ENCODE data around the gene C9orf153. TPM values are rescaled to one million over a fixed set of nuclear protein-coding genes. Genes with fewer than 3 reads are reported as not detected.

C9orf153 gene
- total and polyA plus RNA-seq, 2 of the 8 experiments (the other 6 are each of a cell fraction or from before 2014, with no cell fraction given), result not detected

GRCh38 chr9:86238861-86239770 is 20.3 kb downstream of the C9orf153 start:
- Histone ChIP-seq H4K8ac (ENCODE audit: extremely low read depth, insufficient read depth, low read length) (no peak overlapping the region), H3K56ac (replicated peaks; ENCODE audit: insufficient read length, low read depth, low read length) (no peak overlapping the region), H4K91ac (replicated peaks; ENCODE audit: insufficient read length, low read length) (no peak overlapping the region), H3K4me2 (ENCODE audit: insufficient read depth in 1 of 2, low read depth in 2 of 2, low read length in 2 of 2) (no peak overlapping the region), H3K79me2 (ENCODE audit: control insufficient read depth in 1 of 2, insufficient read depth in 2 of 2, low read length in 2 of 2) (no peaks in the 10 kb centered on the region), H3K79me1 (ENCODE audit: low read depth, low read length) (no peaks in the 10 kb centered on the region), H3K18ac (ENCODE audit: extremely low read depth, low read length) (no peak overlapping the region), H3K27me3 (replicated peaks in 1 of 4; ENCODE audit: control insufficient read depth in 3 of 4, extremely low read depth in 1 of 4, insufficient read depth in 3 of 4, low read length in 3 of 4) (no peaks in the 10 kb centered on the region), H2BK120ac (replicated peaks; ENCODE audit: low read depth, low read length) (no peak overlapping the region), H3K14ac (ENCODE audit: insufficient read length) (no peak overlapping the region), H2BK12ac (ENCODE audit: low read depth, low read length) (no peak overlapping the region), H3K36me3 (ENCODE audit: control insufficient read depth in 2 of 4, insufficient read depth in 4 of 4, low read length in 3 of 4) (no peaks in the 10 kb centered on the region), H3K9me3 (ENCODE audit: insufficient read depth in 2 of 2, low read depth in 1 of 2, low read length in 1 of 2) (no peaks in the 10 kb centered on the region), H3K27ac (ENCODE audit: low read depth, low read length) (no peak overlapping the region), H4K5ac (ENCODE audit: insufficient read length, low read depth, low read length) (no peak overlapping the region), H3K9ac (replicated peaks in 1 of 4; ENCODE audit: extremely low read depth in 1 of 4, low read depth in 3 of 4, low read length in 3 of 4) (no peak overlapping the region), H2AK5ac (ENCODE audit: low read depth, low read length) (no peak overlapping the region), H4K20me1 (replicated peaks in 1 of 2; ENCODE audit: control insufficient read depth in 1 of 2, insufficient read depth in 2 of 2, low read length in 2 of 2) (no peaks in the 10 kb centered on the region), H2BK20ac (ENCODE audit: low read length) (no peak overlapping the region), H3K4ac (replicated peaks; ENCODE audit: insufficient read length, low read depth, low read length) (no peak overlapping the region), H2BK5ac (ENCODE audit: low read depth, low read length) (no peak overlapping the region), H3K4me3 (ENCODE audit: extremely low read depth in 1 of 4, insufficient read depth in 2 of 4, low read depth in 3 of 4, low read length in 4 of 4) (no peak overlapping the region), H3K23ac (ENCODE audit: insufficient read length) (no peak overlapping the region), H3K23me2 (ENCODE audit: low read depth, low read length) (no peaks in the 10 kb centered on the region; the same call in 1 of the 2 replicates), H2BK15ac (ENCODE audit: low read length) (no peak overlapping the region), H2AFZ (ENCODE audit: low read length) (no peak overlapping the region), H3K4me1 (replicated peaks in 1 of 4; ENCODE audit: control insufficient read depth in 3 of 4, insufficient read depth in 4 of 4, low read length in 3 of 4) (no peaks in the 10 kb centered on the region)
- FAIRE-seq (no peak), DNase-seq (ENCODE audit: low read depth in 1 of 2, low spot score in 2 of 2) (no peak)
- 94% methylated on average over 10 of the region's 10 CpGs; no CpG with 5 or more reads in 1 of the 2 experiments for whole genome bisulfite sequencing, 2 experiments (ENCODE audit: extremely low coverage in 1 of 2, insufficient coverage in 1 of 2, insufficient read length in 1 of 2, insufficient replicate concordance in 2 of 2, low coverage in 1 of 2, low lambda C conversion rate in 2 of 2, missing lambda C conversion rate in 1 of 2)
- ChIA-PET POLR2A (ENCODE audit: partially characterized antibody) (interaction anchor here (0.6 kb wide), 1 partner anchor 37 kb away, joined by 3 read pairs; no protein-coding TSS in a partner anchor), CTCF (ENCODE audit: partially characterized antibody) (interaction anchor here (0.6 to 1.4 kb wide), 8 partner anchors 11 to 250 kb away, joined by 3 to 5 read pairs (median 4); no protein-coding TSS in a partner anchor)
- TF ChIP-seq CEBPB (IDR thresholded peaks at IDR 0.05; ENCODE audit: low read depth, low read length) (no peak), BACH1 (IDR thresholded peaks at IDR 0.05; ENCODE audit: low read length) (no peak), EGR1 (IDR thresholded peaks at IDR 0.05; ENCODE audit: borderline replicate concordance, low read depth, low read length) (no peak), SP1 (IDR thresholded peaks at IDR 0.05; ENCODE audit: low read depth, low read length) (no peak), ASH2L (IDR thresholded peaks at IDR 0.05; ENCODE audit: low read length) (no peak), EZH2 (IDR thresholded peaks at IDR 0.05; ENCODE audit: low read depth, low read length, severe bottlenecking) (no peak), ATF3 (IDR thresholded peaks at IDR 0.05; ENCODE audit: insufficient read depth, low read depth, low read length) (no peak), RFX5 (IDR thresholded peaks at IDR 0.05; ENCODE audit: borderline replicate concordance, low read depth, low read length) (no peak), SRF (IDR thresholded peaks at IDR 0.05; ENCODE audit: low read depth, low read length) (no peak), SP4 (IDR thresholded peaks at IDR 0.05; ENCODE audit: low read length) (no peak), TCF12 (IDR thresholded peaks at IDR 0.05; ENCODE audit: low read depth, low read length) (no peak), CHD2 (IDR thresholded peaks at IDR 0.05; ENCODE audit: low read length) (no peak), GABPA (IDR thresholded peaks at IDR 0.05; ENCODE audit: borderline replicate concordance, insufficient read depth, low read length) (no peak)

Measured in H1 (cell line).